HepG2 (cell line): ENCODE data around the gene PRR33.

Experiments used
- JUN ChIP-seq: sonication (generic); formaldehyde crosslinking; IDR thresholded peaks from 2 replicates; pipeline ENCODE4 v1.4.0; 2020; ENCODE audit warnings: mild to moderate bottlenecking, missing genetic modification reagents
- NPAS2 ChIP-seq: sonication (generic); formaldehyde crosslinking; IDR thresholded peaks from 2 replicates; pipeline ENCODE4 v1.8.0; 2022; ENCODE audit warnings: mild to moderate bottlenecking, missing genetic modification reagents, borderline replicate concordance
- NR1H2 ChIP-seq: sonication (generic); formaldehyde crosslinking; IDR thresholded peaks from 2 replicates; pipeline ENCODE4 v1.8.1; 2022; ENCODE audit warnings: low read depth, missing genetic modification reagents, borderline replicate concordance
- TCF7 ChIP-seq: sonication (generic); IDR thresholded peaks from 2 replicates; pipeline ENCODE4 v1.6.1; 2016; ENCODE audit warnings: antibody characterized with exemption, low read depth
- ZNF138 ChIP-seq: sonication (generic); formaldehyde crosslinking; IDR thresholded peaks from 2 replicates; pipeline ENCODE4 v1.5.0; 2020; ENCODE audit warnings: mild to moderate bottlenecking, low read depth, missing genetic modification reagents

GRCh38 chr11:1876361-1877063 is 15.2 kb downstream of the PRR33 start:
- TF ChIP-seq NR1H2: no peak
- no peak for TF ChIP-seq ZNF138 (CRISPR knock-in tag)
- TF ChIP-seq NPAS2 (CRISPR knock-in tag): no peak
- TF ChIP-seq TCF7: no peak
- no peak for TF ChIP-seq JUN (CRISPR knock-in tag)
